Ishikawa (cell line): ENCODE measurements around the gene SUGT1.

Experiments
- CEBPB ChIP-seq: IDR thresholded peaks from 2 replicates; pipeline ENCODE4 v1.6.1; 2012
- CREB1 ChIP-seq: IDR thresholded peaks from 2 replicates; pipeline ENCODE4 v1.6.1; 2012; ENCODE audit warnings: low read depth
- EGR1 ChIP-seq: IDR thresholded peaks from 2 replicates; pipeline ENCODE4 v1.6.1; 2012
- EP300 ChIP-seq: IDR thresholded peaks from 2 replicates; pipeline ENCODE4 v1.6.1; 2012; ENCODE audit warnings: borderline replicate concordance
- FOXM1 ChIP-seq: IDR thresholded peaks from 2 replicates; pipeline ENCODE4 v1.6.1; 2012; ENCODE audit warnings: low read depth, borderline replicate concordance
- MAX ChIP-seq: IDR thresholded peaks from 2 replicates; pipeline ENCODE4 v1.6.1; 2012
- NFIC ChIP-seq: IDR thresholded peaks from 2 replicates; pipeline ENCODE4 v1.6.1; 2012
- RAD21 ChIP-seq: IDR thresholded peaks from 2 replicates; pipeline ENCODE4 v1.6.1; 2012; ENCODE audit warnings: low read depth
- REST ChIP-seq: IDR thresholded peaks from 2 replicates; pipeline ENCODE4 v1.6.1; 2012; ENCODE audit warnings: low read depth, mild to moderate bottlenecking
- TAF1 ChIP-seq: IDR thresholded peaks from 2 replicates; pipeline ENCODE4 v1.6.1; 2012; ENCODE audit warnings: low read depth, mild to moderate bottlenecking
- TCF12 ChIP-seq: IDR thresholded peaks from 2 replicates; pipeline ENCODE4 v1.6.1; 2012; ENCODE audit warnings: low read depth
- USF1 ChIP-seq: IDR thresholded peaks from 2 replicates; pipeline ENCODE4 v1.6.1; 2012
- YY1 ChIP-seq: IDR thresholded peaks from 2 replicates; pipeline ENCODE4 v1.6.1; 2012; ENCODE audit warnings: low read depth
- ZBTB7A ChIP-seq: IDR thresholded peaks from 2 replicates; pipeline ENCODE4 v1.6.1; 2012; ENCODE audit warnings: low read depth

GRCh38 chr13:52706081-52706480 is 53.4 kb downstream of the SUGT1 start:
- TF ChIP-seq REST (no peak), TAF1 (no peak), FOXM1 (no peak), EP300 (no peak), NFIC (no peak), RAD21 (no peak), MAX (no peak), USF1 (no peak), YY1 (no peak), TCF12 (no peak), CEBPB (no peak), ZBTB7A (no peak), CREB1 (no peak), EGR1 (no peak)
